Ascending aorta (tissue), 2 donors: ENCODE measurements around the gene AFAP1L2. TPM values are rescaled to one million over a fixed set of nuclear protein-coding genes. Genes with fewer than 3 reads are reported as not detected.

Experiments used
- DNase-seq, 2 donors: peaks; one replicate each; pipeline ENCODE4 v3.0.0-alpha.2; 2019; ENCODE audit warnings: low spot score in 2 of 2
- H3K27ac ChIP-seq, 2 donors: fragments of 200-600 bp; sonication (generic); one replicate each; pipeline ENCODE4 v1.5.1; 2016 to 2017; ENCODE audit warnings: mild to moderate bottlenecking in 1 of 2
- H3K27me3 ChIP-seq: fragments of 200-600 bp; sonication (generic); one replicate; pipeline ENCODE4 v1.5.1; 2017
- H3K36me3 ChIP-seq, 2 donors: fragments of 200-600 bp; sonication (generic); one replicate each; pipeline ENCODE4 v1.5.1; 2016
- H3K4me1 ChIP-seq, 2 donors: fragments of 200-600 bp; sonication (generic); one replicate each; pipeline ENCODE4 v1.5.1; 2016 to 2017; ENCODE audit warnings: mild to moderate bottlenecking in 1 of 2
- H3K4me3 ChIP-seq, 2 donors: fragments of 200-600 bp; sonication (generic); one replicate each; pipeline ENCODE4 v1.5.1; 2016 to 2017; ENCODE audit warnings: mild to moderate bottlenecking in 1 of 2
- H3K9me3 ChIP-seq, 2 donors: fragments of 200-600 bp; sonication (generic); one replicate each; pipeline ENCODE4 v1.5.1; 2016
- CTCF ChIP-seq, 3 experiments: fragments of 200-600 bp in 2 of 3; fragments of 450-650 bp in 1 of 3; sonication (generic) in 2 of 3; IDR thresholded peaks; one replicate each; pipeline ENCODE4 v1.5.1; 2016 to 2019; ENCODE audit warnings: antibody characterized with exemption in 3 of 3, mild to moderate bottlenecking in 1 of 3, moderate library complexity in 1 of 3
- intact Hi-C: fragments of 100-400 bp; cut with DNase I; formaldehyde crosslinking; loops from one replicate; pipeline ENCODE4 v1.15.1; 2023
- total RNA-seq: library from RNA; depleted of rRNA; stranded (reverse); fragments of >200 nt; gene quantifications from one replicate; pipeline ENCODE4 v1.1.0, GENCODE V29; 2016

Gene AFAP1L2, protein sequence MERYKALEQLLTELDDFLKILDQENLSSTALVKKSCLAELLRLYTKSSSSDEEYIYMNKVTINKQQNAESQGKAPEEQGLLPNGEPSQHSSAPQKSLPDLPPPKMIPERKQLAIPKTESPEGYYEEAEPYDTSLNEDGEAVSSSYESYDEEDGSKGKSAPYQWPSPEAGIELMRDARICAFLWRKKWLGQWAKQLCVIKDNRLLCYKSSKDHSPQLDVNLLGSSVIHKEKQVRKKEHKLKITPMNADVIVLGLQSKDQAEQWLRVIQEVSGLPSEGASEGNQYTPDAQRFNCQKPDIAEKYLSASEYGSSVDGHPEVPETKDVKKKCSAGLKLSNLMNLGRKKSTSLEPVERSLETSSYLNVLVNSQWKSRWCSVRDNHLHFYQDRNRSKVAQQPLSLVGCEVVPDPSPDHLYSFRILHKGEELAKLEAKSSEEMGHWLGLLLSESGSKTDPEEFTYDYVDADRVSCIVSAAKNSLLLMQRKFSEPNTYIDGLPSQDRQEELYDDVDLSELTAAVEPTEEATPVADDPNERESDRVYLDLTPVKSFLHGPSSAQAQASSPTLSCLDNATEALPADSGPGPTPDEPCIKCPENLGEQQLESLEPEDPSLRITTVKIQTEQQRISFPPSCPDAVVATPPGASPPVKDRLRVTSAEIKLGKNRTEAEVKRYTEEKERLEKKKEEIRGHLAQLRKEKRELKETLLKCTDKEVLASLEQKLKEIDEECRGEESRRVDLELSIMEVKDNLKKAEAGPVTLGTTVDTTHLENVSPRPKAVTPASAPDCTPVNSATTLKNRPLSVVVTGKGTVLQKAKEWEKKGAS
- total RNA-seq, result 30.4 TPM

- Histone ChIP-seq H3K27me3 (no peaks in the 10 kb centered on the region), H3K27ac (peak within 1 kb of the TSS; percentile 24 to 55), H3K4me3 (peak within 1 kb of the TSS; percentile 66 to 72), H3K36me3 (no peaks in the 10 kb centered on the region), H3K4me1 (peaks cover 0 to 10% of the 10 kb centered on the region in 2 donors), H3K9me3 (no peaks in the 10 kb centered on the region)
- intact Hi-C loops, result loop anchor here (2.0 kb wide), 1 partner anchor 72 kb away; no protein-coding TSS in a partner anchor
- DNase-seq, result peak in 1 of 2 donors; percentile 69
- no peak for TF ChIP-seq CTCF (IDR thresholded peaks at IDR 0.05)
Measured at GRCh38 chr10:114404171-114405010, at the start of gene AFAP1L2. Gene AFAP1L2, minus strand, starts transcription at chr10:114404502. Its CDS starts 47 bp downstream, at chr10:114404455.

GRCh38 chr10:114453576-114453975 is 49.3 kb upstream of the AFAP1L2 start:
- Histone ChIP-seq H3K27me3 (no peaks in the 10 kb centered on the region), H3K36me3 (peaks cover 0 to 3% of the 10 kb centered on the region in 2 donors), H3K9me3 (no peaks in the 10 kb centered on the region), H3K4me1 (no peaks in the 10 kb centered on the region), H3K27ac (no peak overlapping the region), H3K4me3 (no peak overlapping the region)
- TF ChIP-seq CTCF (IDR thresholded peaks at IDR 0.05), result no peak
- no peak for DNase-seq
- intact Hi-C loops, result no loop called here

DNA sequence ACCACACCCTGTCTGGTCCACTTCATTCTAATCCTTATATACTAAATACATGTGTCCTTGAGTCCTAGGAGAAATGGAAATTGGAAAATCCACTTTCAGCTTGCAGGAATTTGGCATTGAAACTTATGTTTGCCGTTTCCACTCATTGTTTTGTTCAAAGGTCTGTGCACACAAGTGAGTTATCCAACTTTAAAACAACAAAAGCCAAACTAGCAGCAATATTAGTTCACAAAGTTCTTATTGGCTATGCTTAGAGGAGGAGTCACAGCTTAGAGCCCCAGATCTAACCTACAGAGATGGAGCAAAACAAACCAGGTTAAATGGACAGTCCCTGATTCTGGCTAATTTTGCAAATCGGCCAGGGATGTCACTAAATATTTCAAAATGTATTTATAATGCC is 44.6 kb upstream of the AFAP1L2 start:
- H3K9me3 ChIP-seq, result no peaks in the 10 kb centered on the region
- intact Hi-C loops, result no loop called here
- H3K4me3 ChIP-seq, result no peak overlapping the region
- DNase-seq, result no peak
- no peaks in the 10 kb centered on the region for H3K27me3 ChIP-seq
- no peak overlapping the region for H3K27ac ChIP-seq
- peaks cover 0 to 3% of the 10 kb centered on the region in 2 donors for H3K36me3 ChIP-seq
- no peaks in the 10 kb centered on the region for H3K4me1 ChIP-seq
- no peak for TF ChIP-seq CTCF (IDR thresholded peaks at IDR 0.05)

DNA sequence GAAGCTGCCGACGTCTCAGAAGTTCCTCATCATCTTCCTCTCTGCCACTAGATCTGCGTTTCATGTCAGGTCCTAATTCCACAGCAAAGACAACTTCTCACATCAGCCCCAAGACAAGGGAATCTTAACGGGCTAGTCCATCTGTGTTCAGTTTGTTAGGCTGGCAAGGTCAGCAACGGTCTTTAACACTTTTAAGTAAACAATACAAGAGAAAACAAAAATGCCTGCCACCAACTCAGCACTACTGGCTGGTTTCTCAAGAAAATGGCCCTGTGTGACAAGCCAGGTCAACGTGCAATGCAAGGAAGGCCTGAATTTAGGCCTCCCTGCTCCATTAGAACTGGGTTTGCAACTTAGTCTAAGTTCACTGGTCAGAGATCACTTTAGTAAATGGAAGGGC is 41.0 kb upstream of the AFAP1L2 start:
- no peak for DNase-seq
- Histone ChIP-seq H3K27me3 (no peaks in the 10 kb centered on the region), H3K4me3 (no peak overlapping the region), H3K27ac (no peak overlapping the region), H3K9me3 (no peaks in the 10 kb centered on the region), H3K36me3 (peaks cover 0 to 7% of the 10 kb centered on the region in 2 donors), H3K4me1 (no peaks in the 10 kb centered on the region)
- intact Hi-C loops, result no loop called here
- TF ChIP-seq CTCF (IDR thresholded peaks at IDR 0.05), result no peak

DNA sequence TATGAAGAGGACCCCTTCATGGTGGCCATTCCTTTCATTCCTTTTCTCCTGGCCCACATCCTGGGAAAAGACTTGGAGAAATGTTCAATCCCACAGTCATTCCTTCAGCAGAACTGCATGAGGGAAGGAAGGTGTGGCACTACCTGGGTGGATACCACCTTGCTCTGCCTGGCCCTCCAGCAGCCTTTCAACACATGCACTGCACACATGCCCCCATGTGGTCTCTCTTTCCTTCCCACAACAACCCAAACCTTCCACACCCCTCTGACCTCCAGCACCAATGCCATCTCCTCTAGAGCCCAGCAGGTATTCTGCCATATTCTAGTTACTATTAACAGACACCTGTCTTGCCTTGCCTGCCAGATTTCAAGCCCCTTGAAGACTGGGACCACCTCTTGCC is 40.5 kb upstream of the AFAP1L2 start:
- intact Hi-C loops, result no loop called here
- peaks cover 0 to 12% of the 10 kb centered on the region in 2 donors for H3K36me3 ChIP-seq
- H3K4me1 ChIP-seq, result no peaks in the 10 kb centered on the region
- H3K27ac ChIP-seq, result no peak overlapping the region
- H3K4me3 ChIP-seq, result no peak overlapping the region
- H3K9me3 ChIP-seq, result no peaks in the 10 kb centered on the region
- H3K27me3 ChIP-seq, result no peaks in the 10 kb centered on the region
- DNase-seq, result no peak
- no peak for TF ChIP-seq CTCF (IDR thresholded peaks at IDR 0.05)
